PFSK-1 (cell line): ENCODE data around the gene ATG7.

ENCODE experiments used
- FOXP2 ChIP-seq: optimal IDR thresholded peaks from 2 replicates; pipeline ENCODE3; 2011; ENCODE audit warnings: borderline replicate concordance, control low read depth, inconsistent platforms; ENCODE audit not compliant: insufficient read depth; ENCODE audit errors: extremely low read length, extremely low read depth
- POLR2AphosphoS5 ChIP-seq: IDR thresholded peaks from 2 replicates; pipeline ENCODE4 v1.6.1; 2012; ENCODE audit warnings: low read depth, mild to moderate bottlenecking, control low read depth, low read length, moderate library complexity
- REST ChIP-seq, 2 experiments: IDR thresholded peaks; 2 replicates each; pipeline versions ENCODE4 v1.6.1 to v1.8.0; 2011 to 2012; ENCODE audit warnings: low read depth in 2 of 2, low read length in 2 of 2, control low read depth in 1 of 2, inconsistent platforms in 1 of 2, mild to moderate bottlenecking in 1 of 2, moderate library complexity in 1 of 2; ENCODE audit not compliant: insufficient read depth in 1 of 2
- SIN3A ChIP-seq: IDR thresholded peaks from 2 replicates; pipeline ENCODE4 v1.6.1; 2012; ENCODE audit warnings: mild to moderate bottlenecking, low read length, moderate library complexity, borderline replicate concordance; ENCODE audit not compliant: insufficient read depth
- TAF1 ChIP-seq: IDR thresholded peaks from 2 replicates; pipeline ENCODE4 v1.6.1; 2012; ENCODE audit warnings: low read length, control low read depth, borderline replicate concordance; ENCODE audit not compliant: insufficient read depth

The ATG7 gene

GRCh38 chr3:11574981-11575669 lies 302.9 kb downstream of the ATG7 start:
- TF ChIP-seq TAF1 (no peak), REST (IDR thresholded peaks at IDR 0.05; ENCODE audit: insufficient read depth in 1 of 2, low read depth in 2 of 2, low read length in 2 of 2) (no peak), POLR2AphosphoS5 (no peak), SIN3A (no peak), FOXP2 (no peak)

- TF ChIP-seq REST (IDR thresholded peaks at IDR 0.05; ENCODE audit: insufficient read depth in 1 of 2, low read depth in 2 of 2, low read length in 2 of 2), result no peak
- no peak for TF ChIP-seq FOXP2
- TF ChIP-seq POLR2AphosphoS5, result no peak
- TF ChIP-seq SIN3A, result no peak
- no peak for TF ChIP-seq TAF1
Measured at GRCh38 chr3:11575677-11576076, 303.5 kb downstream of the ATG7 start.

GRCh38 chr3:11576453-11576852 lies 304.3 kb downstream of the ATG7 start:
- TF ChIP-seq REST (IDR thresholded peaks at IDR 0.05; ENCODE audit: insufficient read depth in 1 of 2, low read depth in 2 of 2, low read length in 2 of 2) (no peak), SIN3A (no peak), FOXP2 (no peak), TAF1 (no peak), POLR2AphosphoS5 (no peak)

GRCh38 chr3:11578169-11578568 lies 306.0 kb downstream of the ATG7 start:
- TF ChIP-seq TAF1 (no peak), POLR2AphosphoS5 (no peak), REST (IDR thresholded peaks at IDR 0.05; ENCODE audit: insufficient read depth in 1 of 2, low read depth in 2 of 2, low read length in 2 of 2) (no peak), FOXP2 (no peak), SIN3A (no peak)

- no peak for TF ChIP-seq FOXP2
- no peak for TF ChIP-seq SIN3A
- no peak for TF ChIP-seq POLR2AphosphoS5
- no peak for TF ChIP-seq TAF1
- no peak for TF ChIP-seq REST (IDR thresholded peaks at IDR 0.05; ENCODE audit: insufficient read depth in 1 of 2, low read depth in 2 of 2, low read length in 2 of 2)
Measured at GRCh38 chr3:11580645-11581044, 308.4 kb downstream of the ATG7 start.
